Activated CD4-positive, alpha-beta T cell treated with anti-CD3 and anti-CD28 coated beads for 4 hours (primary cell): ENCODE measurements around the gene LPP.

Source experiments
- DNase-seq, 2 donors: peaks; one replicate each; pipeline ENCODE4 v3.0.0-alpha.2; 2020

The LPP gene

DNA sequence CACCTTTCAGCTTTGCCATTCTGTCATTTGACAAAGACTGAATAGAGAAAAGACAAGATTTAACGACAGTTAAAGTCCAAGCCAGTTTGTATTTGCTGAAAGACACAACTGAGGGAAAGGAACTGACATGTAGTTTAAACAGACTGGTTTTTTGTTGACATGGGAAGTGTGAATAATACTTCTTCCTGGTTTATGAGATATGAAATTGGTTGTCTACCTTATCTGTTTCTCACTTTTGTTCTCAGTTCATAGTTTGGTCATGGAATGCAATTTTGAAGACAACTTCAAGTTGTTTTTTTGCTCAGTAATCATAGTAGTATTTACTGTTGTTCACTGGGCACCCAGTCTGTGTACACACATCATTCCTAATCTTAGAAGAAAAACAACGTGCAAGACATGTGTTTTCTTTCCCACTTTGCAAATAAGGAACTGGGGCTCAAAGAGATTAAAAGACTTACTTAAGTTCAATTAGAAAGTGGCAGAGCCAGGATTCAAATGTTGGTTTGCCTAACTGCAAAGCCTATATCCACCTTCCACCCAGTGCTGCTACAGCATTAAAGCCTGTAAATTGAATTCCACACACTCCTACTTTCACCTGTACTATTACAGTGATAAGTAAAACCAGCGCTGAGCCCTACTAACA, 103.5 kb downstream of the LPP start:
- DNase-seq: no peak

GRCh38 chr3:188259191-188259590, 105.2 kb downstream of the LPP start:
- DNase-seq: no peak

DNA sequence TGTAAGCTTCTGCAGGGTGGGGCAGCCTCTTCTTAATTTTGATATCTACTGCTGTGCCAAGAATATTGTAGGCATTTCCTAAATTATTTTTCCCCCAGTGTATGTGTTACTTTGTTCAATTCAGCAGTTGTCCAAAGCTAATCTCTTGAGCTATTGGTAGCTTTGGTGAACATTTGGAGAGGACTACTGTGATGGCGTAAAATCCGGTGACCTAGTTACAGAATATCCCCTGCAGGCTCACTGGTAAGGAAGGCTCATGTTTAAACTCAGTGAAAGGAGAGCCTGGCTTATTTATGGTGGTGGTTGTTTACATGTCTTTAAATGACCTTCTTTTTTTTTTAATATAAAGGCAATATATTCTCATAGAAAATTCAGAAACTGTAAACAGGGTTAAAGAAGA, 105.6 kb downstream of the LPP start:
- no peak for DNase-seq

DNA sequence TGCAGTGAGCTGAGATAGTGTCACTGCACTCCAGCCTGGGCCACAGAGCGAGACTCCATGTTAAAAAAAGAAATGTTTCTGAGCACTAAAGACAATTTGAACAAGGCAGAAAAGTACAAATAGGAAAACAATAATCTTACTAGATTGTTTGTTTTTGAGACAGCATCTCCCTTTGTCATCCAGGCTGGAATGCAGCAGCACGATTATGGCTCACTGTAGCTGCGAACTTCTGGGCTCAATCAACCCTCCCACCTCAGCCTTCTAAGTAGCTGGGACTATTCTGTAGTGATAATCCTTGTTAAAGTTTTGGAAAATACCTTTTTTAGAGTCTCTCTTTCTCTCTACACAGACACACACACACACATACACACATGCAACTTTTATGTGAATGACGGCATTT, 107.1 kb downstream of the LPP start:
- no peak for DNase-seq

DNA sequence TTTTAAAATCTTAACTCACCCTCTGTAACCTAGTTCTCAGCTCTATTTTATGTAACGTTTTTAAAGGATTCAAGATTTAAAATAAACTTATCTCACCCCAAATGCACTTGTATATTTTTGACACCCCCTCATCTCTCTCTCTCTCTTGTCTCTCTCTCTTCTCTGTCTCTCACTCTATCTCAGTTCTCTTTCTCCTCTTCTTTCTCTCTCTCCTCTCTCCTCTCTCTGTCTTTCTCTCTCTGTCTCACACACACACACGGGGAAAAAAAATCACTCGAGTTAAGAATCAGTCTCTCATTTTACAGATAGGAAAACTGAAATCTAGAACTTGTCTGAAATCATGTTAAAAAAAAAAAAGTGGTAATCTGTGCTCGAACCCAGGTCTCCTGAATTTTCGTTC, 108.5 kb downstream of the LPP start:
- DNase-seq: no peak

GRCh38 chr3:188262913-188263683, 109.1 kb downstream of the LPP start:
- no peak for DNase-seq

DNA sequence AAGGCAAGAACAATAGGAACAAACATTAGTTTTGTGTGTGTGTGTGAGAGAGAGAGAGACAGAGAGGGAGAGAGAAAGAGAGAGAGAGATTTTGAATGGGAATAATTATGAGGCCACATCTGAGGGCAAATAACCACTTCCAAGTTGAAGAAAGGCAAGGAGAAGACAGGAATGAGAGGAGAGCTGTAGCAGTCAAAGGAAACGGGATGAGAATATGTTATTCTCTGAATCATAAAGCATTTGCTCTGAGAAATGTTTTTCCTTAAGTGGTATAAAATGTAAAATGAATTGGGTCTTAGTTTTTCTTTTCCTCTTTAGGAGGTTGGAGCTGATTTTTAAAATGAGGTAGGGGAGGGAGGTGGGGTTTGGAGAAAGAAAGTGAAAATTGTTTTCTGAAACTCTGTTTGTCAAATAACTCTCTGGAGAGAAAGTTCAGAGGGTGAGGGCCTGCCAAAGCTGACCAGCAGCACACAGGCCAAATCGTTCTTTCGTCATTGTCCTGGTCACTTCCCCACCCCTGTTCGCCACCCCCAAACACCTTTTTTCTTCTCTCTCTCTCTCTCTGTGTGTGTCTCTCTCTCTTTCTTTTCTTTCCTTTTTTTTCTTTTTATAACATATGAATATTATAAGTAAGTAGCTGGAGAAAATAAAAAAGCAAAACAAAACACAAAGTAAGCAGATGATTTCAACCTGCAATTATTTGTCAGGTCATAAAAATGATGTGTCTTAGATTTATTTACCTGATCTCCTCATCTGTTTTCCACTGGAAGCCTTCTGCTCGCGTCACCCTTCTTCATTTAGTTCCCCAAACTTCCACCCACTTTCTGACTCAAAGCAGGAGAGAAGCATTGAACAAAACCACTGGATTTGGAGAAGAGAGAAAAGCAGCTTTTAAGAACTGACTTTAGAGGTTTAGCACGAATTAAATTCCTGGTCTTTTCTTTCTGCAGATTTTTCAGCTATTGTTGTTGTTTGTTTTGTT, 110.6 kb downstream of the LPP start:
- DNase-seq: no peak

- DNase-seq: no peak
These were observed 112.8 kb downstream of the LPP start for GRCh38 chr3:188266562-188267274.

DNA sequence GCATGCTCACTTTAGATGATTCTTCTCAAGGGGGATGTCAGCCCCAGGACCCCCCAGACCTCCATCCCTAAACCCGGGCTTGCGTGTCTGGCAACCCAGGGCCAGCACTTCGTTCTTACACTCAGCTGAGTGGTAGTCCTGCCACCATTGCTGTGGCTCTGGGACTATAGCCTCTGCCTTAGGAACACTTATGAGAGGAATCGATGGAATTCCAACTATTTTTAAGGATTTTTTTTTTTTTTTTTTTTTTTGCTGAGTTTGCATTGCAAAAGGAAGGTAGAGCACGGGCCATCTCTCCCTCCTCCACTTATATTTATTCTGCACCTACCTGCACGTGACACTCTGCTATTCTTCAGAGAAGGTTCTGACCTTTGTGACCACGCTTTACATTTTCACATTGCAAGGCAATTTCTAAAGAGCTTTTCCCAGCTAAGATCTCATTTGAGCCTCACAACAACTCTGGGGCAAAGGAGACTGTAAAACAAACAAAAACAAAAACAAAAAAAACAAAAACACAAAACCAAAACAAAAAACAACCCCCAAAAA, 113.9 kb downstream of the LPP start:
- DNase-seq: no peak

DNA sequence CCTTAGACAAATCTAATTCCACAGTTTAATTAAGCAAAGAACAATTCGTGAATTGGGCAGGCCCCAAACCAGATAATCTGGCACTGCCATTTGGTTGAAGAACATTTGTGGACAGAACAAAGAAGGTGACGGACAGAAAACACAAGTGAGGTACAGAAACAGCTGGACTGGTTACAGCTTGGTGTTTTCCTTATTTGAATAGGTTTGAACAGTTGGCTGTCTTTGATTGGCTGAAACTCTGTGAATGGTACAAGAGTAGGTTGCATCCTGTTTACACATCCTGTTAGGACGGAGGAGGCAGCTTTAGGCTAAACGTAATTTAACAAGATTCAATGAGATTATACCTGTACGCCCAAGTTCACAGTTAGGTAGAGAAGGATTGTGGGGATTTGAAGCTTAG, 114.4 kb downstream of the LPP start:
- DNase-seq: no peak

DNA sequence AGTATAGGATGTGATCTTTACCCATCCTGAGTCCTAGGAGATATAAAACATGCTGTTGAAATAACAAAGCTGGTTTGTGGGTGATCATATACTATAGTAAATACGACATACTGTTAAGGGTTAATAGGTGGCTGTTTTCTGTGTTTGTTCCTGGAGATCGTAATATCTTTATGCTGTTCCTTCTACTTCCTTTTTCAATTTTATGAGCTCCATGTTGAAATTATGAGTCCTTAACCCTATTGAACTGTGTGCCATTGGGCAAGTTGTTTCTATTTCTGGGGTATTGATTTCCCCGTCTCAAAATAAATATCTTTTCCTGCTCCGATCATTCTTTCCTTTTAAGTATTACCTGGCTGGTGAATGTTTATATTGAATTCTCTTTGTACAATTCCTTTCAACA, 115.1 kb downstream of the LPP start:
- no peak for DNase-seq

- no peak for DNase-seq
These were observed 116.5 kb downstream of the LPP start for GRCh38 chr3:188270423-188270972.

DNA sequence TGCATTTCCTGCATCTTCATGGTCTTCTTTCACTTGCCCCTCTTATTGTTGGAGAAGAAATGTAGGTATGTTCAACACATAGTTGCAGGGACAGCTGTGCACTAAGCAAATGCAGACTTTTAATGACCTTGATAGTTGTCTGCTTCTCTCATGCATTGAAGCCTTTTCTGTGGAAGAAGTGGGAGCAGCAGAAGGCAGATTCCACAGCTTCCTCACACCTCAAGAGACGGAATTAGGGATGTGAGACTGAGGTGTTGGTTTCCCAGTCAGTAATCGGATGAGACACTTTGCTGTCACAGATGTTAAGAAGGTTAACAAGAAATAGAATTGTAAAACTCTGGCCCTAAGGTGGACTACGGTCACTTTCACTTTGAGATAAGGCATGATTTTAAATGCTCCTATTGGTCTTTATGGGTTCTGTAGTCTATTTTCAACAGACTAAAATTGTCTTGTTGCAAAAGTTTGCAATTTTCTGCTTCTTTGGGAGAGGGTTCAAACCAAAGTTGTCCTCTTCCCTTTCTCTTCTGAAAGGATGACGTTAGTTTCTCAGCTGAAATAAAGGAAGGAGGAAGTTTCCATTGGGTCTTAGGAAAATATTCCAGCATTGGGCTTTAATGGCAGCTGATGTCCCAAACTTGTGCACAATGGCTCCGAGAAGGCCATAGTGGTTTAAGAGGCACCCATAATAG, 117.4 kb downstream of the LPP start:
- no peak for DNase-seq

GRCh38 chr3:188272481-188273372, 118.8 kb downstream of the LPP start:
- DNase-seq: no peak

GRCh38 chr3:188274249-188274915, 120.4 kb downstream of the LPP start:
- no peak for DNase-seq

DNA sequence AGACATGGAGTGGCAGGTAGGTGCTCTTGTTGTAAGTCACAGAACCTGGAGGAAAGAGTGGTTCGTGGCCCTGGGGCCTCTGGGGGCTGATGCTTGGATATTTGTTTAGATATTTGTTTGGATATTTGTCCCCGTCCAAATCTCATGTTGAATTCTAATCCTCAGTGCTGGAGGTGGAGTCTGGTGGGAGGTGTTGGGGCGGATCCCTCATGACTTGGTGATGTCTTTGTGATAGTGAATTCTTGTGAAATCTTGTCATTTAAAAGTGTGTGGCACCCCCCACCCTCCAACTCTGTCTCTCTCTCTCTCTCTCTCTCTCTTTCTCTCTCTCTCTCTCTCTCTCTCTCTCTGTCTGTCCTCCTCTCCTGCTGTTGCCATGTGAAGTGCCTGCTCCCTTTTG, 122.4 kb downstream of the LPP start:
- no peak for DNase-seq

GRCh38 chr3:188278717-188279324, 124.9 kb downstream of the LPP start:
- DNase-seq: no peak

GRCh38 chr3:188279502-188280335, 125.8 kb downstream of the LPP start:
- DNase-seq: no peak

GRCh38 chr3:188280627-188281026, 126.7 kb downstream of the LPP start:
- DNase-seq: no peak
